ENCODE data around the gene MARCHF11. TPM values are rescaled to one million over a fixed set of nuclear protein-coding genes. Genes with fewer than 3 reads are reported as not detected.

Gene MARCHF11
- total and polyA plus RNA-seq, 2 experiments from 2014 or later = not detected

GRCh38 chr5:16179936-16180788 is 571 bp upstream of the MARCHF11 start:
- Histone ChIP-seq H3K4me3 (no peak overlapping the region), H4K20me1 (ENCODE audit: insufficient read depth, poor library complexity, severe bottlenecking) (no peaks in the 10 kb centered on the region), H3K4me1 (ENCODE audit: insufficient read depth) (no peaks in the 10 kb centered on the region), H3K9me3 (ENCODE audit: low read depth) (no peaks in the 10 kb centered on the region), H2AFZ (no peak overlapping the region), H3K27me3 (peaks cover 65% of the 10 kb centered on the region), H3K79me2 (no peaks in the 10 kb centered on the region), H3K4me2 (peak overlapping the region; percentile 92), H3K36me3 (replicated peaks; ENCODE audit: insufficient read depth, low read depth) (no peaks in the 10 kb centered on the region), H3K27ac (no peak overlapping the region), H3K9me2 (replicated peaks; ENCODE audit: insufficient read depth) (no peaks in the 10 kb centered on the region)
- 3% methylated on average over 48 of the region's 63 CpGs for WGBS (ENCODE audit: low lambda C conversion rate, missing lambda C conversion rate)
- peak; percentile 6 for DNase-seq (ENCODE audit: low spot score)
- TF ChIP-seq EZH2phosphoT487 (IDR thresholded peaks at IDR 0.05; ENCODE audit: low read depth, severe bottlenecking, unreplicated experiment) (no peak), CTCF (IDR thresholded peaks at IDR 0.05; ENCODE audit: poor library complexity) (no peak), EZH2 (IDR thresholded peaks at IDR 0.05; ENCODE audit: borderline replicate concordance) (peak; percentile 81)

- Histone ChIP-seq H3K4me1 (ENCODE audit: insufficient read depth) (no peaks in the 10 kb centered on the region), H3K9me2 (replicated peaks; ENCODE audit: insufficient read depth) (no peaks in the 10 kb centered on the region), H3K9me3 (ENCODE audit: low read depth) (no peaks in the 10 kb centered on the region), H4K20me1 (ENCODE audit: insufficient read depth, poor library complexity, severe bottlenecking) (no peaks in the 10 kb centered on the region), H3K4me2 (peak overlapping the region; percentile 92), H3K27ac (no peak overlapping the region), H3K4me3 (no peak overlapping the region), H3K27me3 (peaks cover 64% of the 10 kb centered on the region), H2AFZ (no peak overlapping the region), H3K79me2 (no peaks in the 10 kb centered on the region), H3K36me3 (replicated peaks; ENCODE audit: insufficient read depth, low read depth) (no peaks in the 10 kb centered on the region)
- peak; percentile 93 for DNase-seq (ENCODE audit: low spot score)
- no peak for TF ChIP-seq EZH2phosphoT487 (IDR thresholded peaks at IDR 0.05; ENCODE audit: low read depth, severe bottlenecking, unreplicated experiment)
- TF ChIP-seq CTCF (IDR thresholded peaks at IDR 0.05; ENCODE audit: poor library complexity) = peak; percentile 4
- peak; percentile 58 for TF ChIP-seq EZH2 (IDR thresholded peaks at IDR 0.05; ENCODE audit: borderline replicate concordance)
- 3% methylated on average over 54 of the region's 57 CpGs for WGBS (ENCODE audit: low lambda C conversion rate, missing lambda C conversion rate)
Measured at GRCh38 chr5:16178745-16179372, 732 bp downstream of the MARCHF11 start.

- Histone ChIP-seq H3K27me3 (peaks cover 1% of the 10 kb centered on the region), H3K4me2 (no peak overlapping the region), H3K4me3 (no peak overlapping the region), H3K9me3 (ENCODE audit: low read depth) (no peaks in the 10 kb centered on the region), H3K79me2 (no peaks in the 10 kb centered on the region), H3K27ac (no peak overlapping the region), H3K36me3 (replicated peaks; ENCODE audit: insufficient read depth, low read depth) (no peaks in the 10 kb centered on the region), H4K20me1 (ENCODE audit: insufficient read depth, poor library complexity, severe bottlenecking) (no peaks in the 10 kb centered on the region), H3K4me1 (ENCODE audit: insufficient read depth) (no peaks in the 10 kb centered on the region), H3K9me2 (replicated peaks; ENCODE audit: insufficient read depth) (no peaks in the 10 kb centered on the region), H2AFZ (no peak overlapping the region)
- no peak for TF ChIP-seq EZH2phosphoT487 (IDR thresholded peaks at IDR 0.05; ENCODE audit: low read depth, severe bottlenecking, unreplicated experiment)
- no peak for TF ChIP-seq CTCF (IDR thresholded peaks at IDR 0.05; ENCODE audit: poor library complexity)
- no peak for TF ChIP-seq EZH2 (IDR thresholded peaks at IDR 0.05; ENCODE audit: borderline replicate concordance)
- 64% methylated on average over 2 of the region's 2 CpGs for WGBS (ENCODE audit: low lambda C conversion rate, missing lambda C conversion rate)
- no peak for DNase-seq (ENCODE audit: low spot score)
Measured at GRCh38 chr5:16169550-16169949, 10.0 kb downstream of the MARCHF11 start.
